HEK293 (cell line): ENCODE measurements around the gene LAMB4.

Experiments
- CTCF ChIA-PET: fragments of 350-600 bp; formaldehyde crosslinking; extraction: SDS; loops from one replicate; lab custom pipeline; 2021; ENCODE audit warnings: antibody characterized with exemption; lab: Yijun Ruan, JAX
- POLR2A ChIA-PET: fragments of 300-600 bp; formaldehyde crosslinking; extraction: SDS; loops from one replicate; lab custom pipeline; 2020; ENCODE audit warnings: antibody characterized with exemption, inconsistent platforms; lab: Yijun Ruan, JAX
- H3K27ac ChIP-seq: fragments of 200-500 bp; sonication (Bioruptor generic); 2 replicates; pipeline ENCODE4 v1.5.1; 2014; ENCODE audit warnings: low read depth, low read length, control low read depth, inconsistent platforms; ENCODE audit errors: extremely low read depth
- H3K36me3 ChIP-seq, 2 experiments: fragments of 200-500 bp in 1 of 2; sonication (Bioruptor generic) in 1 of 2; 1 replicate in 1 of 2; 2 replicates in 1 of 2; pipeline ENCODE4 v1.5.1; 2014 to 2017; ENCODE audit warnings: inconsistent platforms in 2 of 2, low read length in 2 of 2; ENCODE audit not compliant: control insufficient read depth in 2 of 2, insufficient read depth in 1 of 2
- H3K4me1 ChIP-seq: fragments of 200-500 bp; sonication (Bioruptor generic); 2 replicates; pipeline ENCODE4 v1.5.1; 2014; ENCODE audit warnings: mild to moderate bottlenecking, low read length, inconsistent platforms; ENCODE audit not compliant: control insufficient read depth, insufficient read depth
- H3K4me3 ChIP-seq: 2 replicates; pipeline ENCODE4 v1.5.1; 2011; ENCODE audit warnings: low read depth, mild to moderate bottlenecking, control low read depth, low read length, moderate library complexity
- H3K9me3 ChIP-seq: fragments of 200-500 bp; sonication (Bioruptor generic); 2 replicates; pipeline ENCODE4 v1.5.1; 2014; ENCODE audit warnings: low read depth, low read length, inconsistent platforms; ENCODE audit not compliant: control insufficient read depth, insufficient read depth
- BCL11B ChIP-seq: fragments of 450-650 bp; formaldehyde crosslinking; IDR thresholded peaks from 2 replicates; pipeline ENCODE4 v1.5.1; 2016; ENCODE audit warnings: low read depth, missing biosample characterization, missing genetic modification characterization
- HOXC10 ChIP-seq: sonication (generic); formaldehyde crosslinking; IDR thresholded peaks from 2 replicates; pipeline ENCODE4 v1.8.1; 2023; ENCODE audit warnings: mild to moderate bottlenecking, missing genetic modification reagents
- KLF10 ChIP-seq: fragments of 450-650 bp; IDR thresholded peaks from 2 replicates; pipeline ENCODE4 v1.5.1; 2018; ENCODE audit warnings: missing biosample characterization, mild to moderate bottlenecking, missing genetic modification characterization
- SCRT2 ChIP-seq: fragments of 450-650 bp; formaldehyde crosslinking; IDR thresholded peaks from 2 replicates; pipeline ENCODE4 v1.5.1; 2016; ENCODE audit warnings: missing biosample characterization, missing genetic modification characterization
- YY1 ChIP-seq: fragments of 450-650 bp; formaldehyde crosslinking; IDR thresholded peaks from 2 replicates; pipeline ENCODE4 v1.5.1; 2018; ENCODE audit warnings: missing biosample characterization, missing genetic modification characterization
- YY2 ChIP-seq: fragments of 450-650 bp; formaldehyde crosslinking; IDR thresholded peaks from 2 replicates; pipeline ENCODE4 v1.5.1; 2016; ENCODE audit warnings: missing biosample characterization, missing genetic modification characterization
- ZBTB1 ChIP-seq: fragments of 450-650 bp; formaldehyde crosslinking; IDR thresholded peaks from 2 replicates; pipeline ENCODE4 v1.5.1; 2016; ENCODE audit warnings: missing biosample characterization, missing genetic modification characterization
- ZBTB48 ChIP-seq: fragments of 450-650 bp; formaldehyde crosslinking; IDR thresholded peaks from 2 replicates; pipeline ENCODE4 v1.5.1; 2016; ENCODE audit warnings: missing biosample characterization, missing genetic modification characterization
- ZNF221 ChIP-seq: fragments of 450-650 bp; formaldehyde crosslinking; IDR thresholded peaks from 2 replicates; pipeline ENCODE4 v1.5.1; 2017; ENCODE audit warnings: missing biosample characterization, missing genetic modification characterization, borderline replicate concordance
- ZNF23 ChIP-seq: fragments of 450-650 bp; formaldehyde crosslinking; IDR thresholded peaks from 2 replicates; pipeline ENCODE4 v1.5.1; 2016; ENCODE audit warnings: missing biosample characterization, missing genetic modification characterization, borderline replicate concordance
- ZNF311 ChIP-seq: fragments of 450-650 bp; formaldehyde crosslinking; IDR thresholded peaks from 2 replicates; pipeline ENCODE4 v1.5.1; 2017; ENCODE audit warnings: missing biosample characterization, missing genetic modification characterization, borderline replicate concordance
- ZNF324 ChIP-seq: fragments of 450-650 bp; formaldehyde crosslinking; IDR thresholded peaks from 2 replicates; pipeline ENCODE4 v1.5.1; 2016; ENCODE audit warnings: missing biosample characterization, missing genetic modification characterization
- ZNF426 ChIP-seq: fragments of 450-650 bp; formaldehyde crosslinking; IDR thresholded peaks from 2 replicates; pipeline ENCODE4 v1.5.1; 2017; ENCODE audit warnings: missing biosample characterization, missing genetic modification characterization, mild to moderate bottlenecking, inconsistent platforms, moderate library complexity
- ZNF473 ChIP-seq: fragments of 450-650 bp; formaldehyde crosslinking; IDR thresholded peaks from 2 replicates; pipeline ENCODE4 v1.5.1; 2017; ENCODE audit warnings: missing biosample characterization, missing genetic modification characterization
- ZNF48 ChIP-seq: fragments of 450-650 bp; formaldehyde crosslinking; IDR thresholded peaks from 2 replicates; pipeline ENCODE4 v1.5.1; 2016; ENCODE audit warnings: missing biosample characterization, missing genetic modification characterization
- ZNF510 ChIP-seq: fragments of 450-650 bp; formaldehyde crosslinking; IDR thresholded peaks from 2 replicates; pipeline ENCODE4 v1.5.1; 2018; ENCODE audit warnings: mild to moderate bottlenecking, missing genetic modification characterization, missing biosample characterization; ENCODE audit not compliant: insufficient replicate concordance
- ZNF555 ChIP-seq: fragments of 450-650 bp; formaldehyde crosslinking; conservative IDR thresholded peaks from 2 replicates; pipeline ENCODE4 v1.5.1; 2017; ENCODE audit warnings: missing biosample characterization, mild to moderate bottlenecking, missing genetic modification characterization, inconsistent platforms
- ZNF571 ChIP-seq: fragments of 450-650 bp; formaldehyde crosslinking; IDR thresholded peaks from 2 replicates; pipeline ENCODE4 v1.5.0; 2017; ENCODE audit warnings: missing biosample characterization, missing genetic modification characterization
- ZNF621 ChIP-seq: fragments of 450-650 bp; formaldehyde crosslinking; IDR thresholded peaks from 2 replicates; pipeline ENCODE4 v1.5.1; 2017; ENCODE audit warnings: missing biosample characterization, missing genetic modification characterization
- ZNF76 ChIP-seq: fragments of 450-650 bp; formaldehyde crosslinking; IDR thresholded peaks from 2 replicates; pipeline ENCODE4; 2016; ENCODE audit warnings: low read depth, missing biosample characterization, missing genetic modification characterization, borderline replicate concordance
- ZNF785 ChIP-seq: fragments of 450-650 bp; formaldehyde crosslinking; IDR thresholded peaks from 2 replicates; pipeline ENCODE4 v1.5.1; 2016; ENCODE audit warnings: missing biosample characterization, missing genetic modification characterization
- ZSCAN23 ChIP-seq: fragments of 450-650 bp; formaldehyde crosslinking; IDR thresholded peaks from 2 replicates; pipeline ENCODE4 v1.5.1; 2016; ENCODE audit warnings: missing biosample characterization, missing genetic modification characterization
- TF ChIP-seq, protein P1 (sequence below): fragments of 450-650 bp; formaldehyde crosslinking; IDR thresholded peaks from 2 replicates; pipeline ENCODE4 v1.5.1; 2017; ENCODE audit warnings: missing biosample characterization, missing genetic modification characterization
- TF ChIP-seq, protein P2 (sequence below): fragments of 450-650 bp; formaldehyde crosslinking; IDR thresholded peaks from 2 replicates; pipeline ENCODE4 v1.5.1; 2017; ENCODE audit warnings: missing biosample characterization, mild to moderate bottlenecking, missing genetic modification characterization, moderate library complexity
- TF ChIP-seq, protein P3 (sequence below): fragments of 450-650 bp; formaldehyde crosslinking; conservative IDR thresholded peaks from 2 replicates; pipeline ENCODE4 v1.5.1; 2016; ENCODE audit warnings: low read depth, missing biosample characterization, missing genetic modification characterization
- TF ChIP-seq, protein P4 (sequence below): fragments of 450-650 bp; formaldehyde crosslinking; IDR thresholded peaks from 2 replicates; pipeline ENCODE4 v1.5.1; 2016; ENCODE audit warnings: missing biosample characterization, missing genetic modification characterization, low read depth

LAMB4 gene

DNA sequence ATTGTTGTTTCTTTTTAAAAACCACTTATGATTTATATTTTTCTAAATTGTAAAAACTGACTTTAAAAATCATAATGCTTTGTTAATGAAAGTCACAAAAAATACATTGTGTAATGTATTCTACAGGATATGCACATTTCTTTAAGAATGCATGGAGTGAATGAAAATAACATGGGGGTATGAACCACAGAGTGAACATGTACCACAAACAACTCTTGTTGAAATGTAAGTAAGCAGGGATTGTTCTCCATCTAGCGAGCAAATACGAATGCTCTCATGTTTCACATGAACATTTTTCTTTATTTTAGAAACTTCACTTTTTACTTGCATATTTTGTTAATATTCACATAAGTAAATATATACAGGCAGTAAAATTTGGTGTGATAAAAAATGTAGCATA lies 35.6 kb upstream of the LAMB4 start:
- Histone ChIP-seq H3K36me3 (no peaks in the 10 kb centered on the region), H3K4me1 (no peaks in the 10 kb centered on the region), H3K9me3 (no peaks in the 10 kb centered on the region), H3K4me3 (no peak overlapping the region), H3K27ac (no peak overlapping the region)
- CTCF ChIA-PET, result no interaction called here
- TF ChIP-seq ZNF23 (tag by site-specific recombination) (no peak), ZNF510 (tag by site-specific recombination) (no peak), BCL11B (tag by site-specific recombination) (no peak), ZNF473 (tag by site-specific recombination) (no peak), ZSCAN23 (tag by site-specific recombination) (no peak), ZNF221 (tag by site-specific recombination) (no peak), ZNF324 (tag by site-specific recombination) (no peak), YY2 (tag by site-specific recombination) (no peak), ZNF426 (tag by site-specific recombination) (no peak), HOXC10 (CRISPR knock-in tag) (no peak), KLF10 (tag by site-specific recombination) (no peak), ZNF621 (tag by site-specific recombination) (no peak)
- POLR2A ChIA-PET, result no interaction called here

DNA sequence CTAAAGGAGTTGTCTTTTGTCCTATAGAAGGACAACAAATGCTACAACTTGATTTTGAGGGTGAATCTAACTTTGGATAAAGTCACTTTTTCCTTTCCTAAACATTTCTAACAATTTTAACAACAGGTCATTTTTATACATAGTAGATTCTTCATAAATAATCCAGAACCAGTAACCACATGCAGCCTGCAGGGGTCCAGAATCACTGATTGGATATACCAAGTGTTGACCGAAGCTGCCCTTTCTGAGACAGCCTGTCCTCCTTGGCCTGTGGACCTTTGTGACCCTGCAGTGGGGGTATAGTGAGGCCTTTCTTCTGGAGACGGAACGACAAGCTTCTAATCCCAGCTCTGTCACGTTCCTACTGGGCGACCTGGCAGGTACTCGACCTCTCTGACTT lies 34.8 kb upstream of the LAMB4 start:
- Histone ChIP-seq H3K36me3 (no peaks in the 10 kb centered on the region), H3K4me1 (no peaks in the 10 kb centered on the region), H3K27ac (no peak overlapping the region), H3K9me3 (no peaks in the 10 kb centered on the region), H3K4me3 (no peak overlapping the region)
- POLR2A ChIA-PET, result no interaction called here
- TF ChIP-seq, protein P1, sequence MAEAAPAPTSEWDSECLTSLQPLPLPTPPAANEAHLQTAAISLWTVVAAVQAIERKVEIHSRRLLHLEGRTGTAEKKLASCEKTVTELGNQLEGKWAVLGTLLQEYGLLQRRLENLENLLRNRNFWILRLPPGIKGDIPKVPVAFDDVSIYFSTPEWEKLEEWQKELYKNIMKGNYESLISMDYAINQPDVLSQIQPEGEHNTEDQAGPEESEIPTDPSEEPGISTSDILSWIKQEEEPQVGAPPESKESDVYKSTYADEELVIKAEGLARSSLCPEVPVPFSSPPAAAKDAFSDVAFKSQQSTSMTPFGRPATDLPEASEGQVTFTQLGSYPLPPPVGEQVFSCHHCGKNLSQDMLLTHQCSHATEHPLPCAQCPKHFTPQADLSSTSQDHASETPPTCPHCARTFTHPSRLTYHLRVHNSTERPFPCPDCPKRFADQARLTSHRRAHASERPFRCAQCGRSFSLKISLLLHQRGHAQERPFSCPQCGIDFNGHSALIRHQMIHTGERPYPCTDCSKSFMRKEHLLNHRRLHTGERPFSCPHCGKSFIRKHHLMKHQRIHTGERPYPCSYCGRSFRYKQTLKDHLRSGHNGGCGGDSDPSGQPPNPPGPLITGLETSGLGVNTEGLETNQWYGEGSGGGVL (tag by site-specific recombination), result no peak
- TF ChIP-seq ZNF785 (tag by site-specific recombination), result no peak
- TF ChIP-seq, protein P2, sequence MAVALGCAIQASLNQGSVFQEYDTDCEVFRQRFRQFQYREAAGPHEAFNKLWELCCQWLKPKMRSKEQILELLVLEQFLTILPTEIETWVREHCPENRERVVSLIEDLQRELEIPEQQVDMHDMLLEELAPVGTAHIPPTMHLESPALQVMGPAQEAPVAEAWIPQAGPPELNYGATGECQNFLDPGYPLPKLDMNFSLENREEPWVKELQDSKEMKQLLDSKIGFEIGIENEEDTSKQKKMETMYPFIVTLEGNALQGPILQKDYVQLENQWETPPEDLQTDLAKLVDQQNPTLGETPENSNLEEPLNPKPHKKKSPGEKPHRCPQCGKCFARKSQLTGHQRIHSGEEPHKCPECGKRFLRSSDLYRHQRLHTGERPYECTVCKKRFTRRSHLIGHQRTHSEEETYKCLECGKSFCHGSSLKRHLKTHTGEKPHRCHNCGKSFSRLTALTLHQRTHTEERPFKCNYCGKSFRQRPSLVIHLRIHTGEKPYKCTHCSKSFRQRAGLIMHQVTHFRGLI (tag by site-specific recombination), result no peak
- TF ChIP-seq ZBTB1, result no peak
- TF ChIP-seq ZNF48, result no peak
- TF ChIP-seq ZBTB48 (tag by site-specific recombination), result no peak
- TF ChIP-seq ZNF510 (tag by site-specific recombination), result no peak
- TF ChIP-seq ZNF76 (tag by site-specific recombination), result no peak
- TF ChIP-seq ZNF571 (tag by site-specific recombination), result no peak
- TF ChIP-seq SCRT2, result no peak
- no peak for TF ChIP-seq ZNF555 (tag by site-specific recombination)
- no peak for TF ChIP-seq ZNF311 (tag by site-specific recombination)
- TF ChIP-seq, protein P3, sequence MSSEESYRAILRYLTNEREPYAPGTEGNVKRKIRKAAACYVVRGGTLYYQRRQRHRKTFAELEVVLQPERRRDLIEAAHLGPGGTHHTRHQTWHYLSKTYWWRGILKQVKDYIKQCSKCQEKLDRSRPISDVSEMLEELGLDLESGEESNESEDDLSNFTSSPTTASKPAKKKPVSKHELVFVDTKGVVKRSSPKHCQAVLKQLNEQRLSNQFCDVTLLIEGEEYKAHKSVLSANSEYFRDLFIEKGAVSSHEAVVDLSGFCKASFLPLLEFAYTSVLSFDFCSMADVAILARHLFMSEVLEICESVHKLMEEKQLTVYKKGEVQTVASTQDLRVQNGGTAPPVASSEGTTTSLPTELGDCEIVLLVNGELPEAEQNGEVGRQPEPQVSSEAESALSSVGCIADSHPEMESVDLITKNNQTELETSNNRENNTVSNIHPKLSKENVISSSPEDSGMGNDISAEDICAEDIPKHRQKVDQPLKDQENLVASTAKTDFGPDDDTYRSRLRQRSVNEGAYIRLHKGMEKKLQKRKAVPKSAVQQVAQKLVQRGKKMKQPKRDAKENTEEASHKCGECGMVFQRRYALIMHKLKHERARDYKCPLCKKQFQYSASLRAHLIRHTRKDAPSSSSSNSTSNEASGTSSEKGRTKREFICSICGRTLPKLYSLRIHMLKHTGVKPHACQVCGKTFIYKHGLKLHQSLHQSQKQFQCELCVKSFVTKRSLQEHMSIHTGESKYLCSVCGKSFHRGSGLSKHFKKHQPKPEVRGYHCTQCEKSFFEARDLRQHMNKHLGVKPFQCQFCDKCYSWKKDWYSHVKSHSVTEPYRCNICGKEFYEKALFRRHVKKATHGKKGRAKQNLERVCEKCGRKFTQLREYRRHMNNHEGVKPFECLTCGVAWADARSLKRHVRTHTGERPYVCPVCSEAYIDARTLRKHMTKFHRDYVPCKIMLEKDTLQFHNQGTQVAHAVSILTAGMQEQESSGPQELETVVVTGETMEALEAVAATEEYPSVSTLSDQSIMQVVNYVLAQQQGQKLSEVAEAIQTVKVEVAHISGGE (tag by site-specific recombination), result no peak
- TF ChIP-seq, protein P4, sequence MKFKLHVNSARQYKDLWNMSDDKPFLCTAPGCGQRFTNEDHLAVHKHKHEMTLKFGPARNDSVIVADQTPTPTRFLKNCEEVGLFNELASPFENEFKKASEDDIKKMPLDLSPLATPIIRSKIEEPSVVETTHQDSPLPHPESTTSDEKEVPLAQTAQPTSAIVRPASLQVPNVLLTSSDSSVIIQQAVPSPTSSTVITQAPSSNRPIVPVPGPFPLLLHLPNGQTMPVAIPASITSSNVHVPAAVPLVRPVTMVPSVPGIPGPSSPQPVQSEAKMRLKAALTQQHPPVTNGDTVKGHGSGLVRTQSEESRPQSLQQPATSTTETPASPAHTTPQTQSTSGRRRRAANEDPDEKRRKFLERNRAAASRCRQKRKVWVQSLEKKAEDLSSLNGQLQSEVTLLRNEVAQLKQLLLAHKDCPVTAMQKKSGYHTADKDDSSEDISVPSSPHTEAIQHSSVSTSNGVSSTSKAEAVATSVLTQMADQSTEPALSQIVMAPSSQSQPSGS (tag by site-specific recombination), result no peak
- TF ChIP-seq YY1 (tag by site-specific recombination), result no peak
- TF ChIP-seq, all 188 proteins: peak for 0
- CTCF ChIA-PET, result interaction anchor here (0.5 kb wide), 1 partner anchor 1204 kb away, joined by 3 read pairs; no protein-coding TSS in a partner anchor
